ENCODE data around the gene CAMK2N1. TPM values are rescaled to one million over a fixed set of nuclear protein-coding genes. Genes with fewer than 3 reads are reported as not detected.
A peak's percentile ranks its signal among the peaks of the same experiment; 100 is the strongest.

CAMK2N1 gene
- total and polyA plus RNA-seq, 2 of the 13 experiments (the other 11 are each of a cell fraction or from before 2014, with no cell fraction given), result 38.0 to 38.6 TPM

DNA sequence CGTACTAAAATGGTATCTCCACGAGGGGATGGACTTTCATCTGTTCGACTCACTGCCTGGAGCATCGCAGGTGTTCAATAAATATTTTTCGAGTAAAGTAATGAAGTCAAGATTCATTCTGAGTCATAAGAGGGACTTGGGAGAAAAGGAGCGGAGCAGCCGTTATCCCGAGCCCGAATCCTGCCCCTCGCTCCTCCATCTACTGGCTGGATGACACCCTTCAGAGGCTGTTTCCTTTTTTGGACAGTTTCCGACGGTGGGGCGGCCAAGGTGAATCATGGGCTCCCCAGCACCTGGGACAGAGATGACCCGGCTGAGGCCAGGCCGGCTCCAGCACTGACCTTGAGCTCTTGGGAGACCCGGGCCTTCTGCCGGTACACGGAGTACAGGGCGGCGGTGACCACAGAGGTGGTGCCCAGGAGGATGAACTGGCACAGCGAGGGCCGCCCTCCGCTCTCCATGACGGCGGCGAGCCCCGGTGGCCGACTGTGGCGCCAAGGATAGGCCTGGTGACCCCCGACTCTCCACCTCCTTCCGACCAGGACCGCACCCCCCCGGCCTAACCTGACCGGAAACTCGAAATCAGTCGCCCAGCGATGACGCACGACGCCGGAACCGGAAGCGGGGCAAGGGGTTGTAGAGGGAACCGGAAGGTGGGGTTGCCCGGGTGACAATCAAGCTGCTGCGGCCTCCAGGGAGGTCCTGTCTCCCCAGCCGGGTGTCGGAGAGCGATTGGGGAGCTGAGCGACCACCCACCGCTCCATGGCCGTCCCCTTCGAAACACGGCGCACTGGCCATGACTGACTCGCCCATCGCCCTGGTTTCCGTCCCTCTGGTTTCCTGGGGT, 21.8 kb upstream of the CAMK2N1 start, which contains the start of gene MUL1 (continued):
- TF ChIP-seq ZNF484 (CRISPR knock-in tag; IDR thresholded peaks at IDR 0.05; ENCODE audit: borderline replicate concordance, low read depth) (no peak), HNRNPK (IDR thresholded peaks at IDR 0.05; ENCODE audit: low read depth, low read length, poor library complexity, severe bottlenecking) (no peak), SP2 (CRISPR knock-in tag; IDR thresholded peaks at IDR 0.05) (peak; percentile 65), ZNF326 (CRISPR knock-in tag; IDR thresholded peaks at IDR 0.05; ENCODE audit: borderline replicate concordance) (no peak; the same call in 1 of the 2 replicates), NR2C2 (CRISPR knock-in tag; IDR thresholded peaks at IDR 0.05; ENCODE audit: borderline replicate concordance) (peak; percentile 97), ZNF547 (CRISPR knock-in tag; IDR thresholded peaks at IDR 0.05) (peak; percentile 57), KLF12 (CRISPR knock-in tag; IDR thresholded peaks at IDR 0.05; ENCODE audit: borderline replicate concordance) (0 out of 2 replicates have a peak, but pooled peaks have one; percentile 44), GATAD2A (CRISPR knock-in tag; IDR thresholded peaks at IDR 0.05) (peak; percentile 49), SMAD3 (CRISPR knock-in tag; IDR thresholded peaks at IDR 0.05) (peak; percentile 20; the same call in 1 of the 2 replicates)
- TF ChIP-seq, protein P1, sequence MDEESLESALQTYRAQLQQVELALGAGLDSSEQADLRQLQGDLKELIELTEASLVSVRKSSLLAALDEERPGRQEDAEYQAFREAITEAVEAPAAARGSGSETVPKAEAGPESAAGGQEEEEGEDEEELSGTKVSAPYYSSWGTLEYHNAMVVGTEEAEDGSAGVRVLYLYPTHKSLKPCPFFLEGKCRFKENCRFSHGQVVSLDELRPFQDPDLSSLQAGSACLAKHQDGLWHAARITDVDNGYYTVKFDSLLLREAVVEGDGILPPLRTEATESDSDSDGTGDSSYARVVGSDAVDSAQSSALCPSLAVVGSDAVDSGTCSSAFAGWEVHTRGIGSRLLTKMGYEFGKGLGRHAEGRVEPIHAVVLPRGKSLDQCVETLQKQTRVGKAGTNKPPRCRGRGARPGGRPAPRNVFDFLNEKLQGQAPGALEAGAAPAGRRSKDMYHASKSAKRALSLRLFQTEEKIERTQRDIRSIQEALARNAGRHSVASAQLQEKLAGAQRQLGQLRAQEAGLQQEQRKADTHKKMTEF (CRISPR knock-in tag; IDR thresholded peaks at IDR 0.05), result peak; percentile 82; the same call in 1 of the 2 replicates
- TF ChIP-seq, protein P2, sequence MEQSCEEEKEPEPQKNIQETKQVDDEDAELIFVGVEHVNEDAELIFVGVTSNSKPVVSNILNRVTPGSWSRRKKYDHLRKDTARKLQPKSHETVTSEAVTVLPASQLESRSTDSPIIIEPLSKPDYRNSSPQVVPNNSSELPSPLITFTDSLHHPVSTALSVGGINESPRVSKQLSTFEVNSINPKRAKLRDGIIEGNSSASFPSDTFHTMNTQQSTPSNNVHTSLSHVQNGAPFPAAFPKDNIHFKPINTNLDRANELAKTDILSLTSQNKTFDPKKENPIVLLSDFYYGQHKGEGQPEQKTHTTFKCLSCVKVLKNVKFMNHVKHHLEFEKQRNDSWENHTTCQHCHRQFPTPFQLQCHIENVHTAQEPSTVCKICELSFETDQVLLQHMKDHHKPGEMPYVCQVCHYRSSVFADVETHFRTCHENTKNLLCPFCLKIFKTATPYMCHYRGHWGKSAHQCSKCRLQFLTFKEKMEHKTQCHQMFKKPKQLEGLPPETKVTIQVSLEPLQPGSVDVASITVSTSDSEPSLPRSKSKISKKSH (CRISPR knock-in tag; IDR thresholded peaks at IDR 0.05; ENCODE audit: borderline replicate concordance), result peak; percentile 90
- TF ChIP-seq, protein P3, sequence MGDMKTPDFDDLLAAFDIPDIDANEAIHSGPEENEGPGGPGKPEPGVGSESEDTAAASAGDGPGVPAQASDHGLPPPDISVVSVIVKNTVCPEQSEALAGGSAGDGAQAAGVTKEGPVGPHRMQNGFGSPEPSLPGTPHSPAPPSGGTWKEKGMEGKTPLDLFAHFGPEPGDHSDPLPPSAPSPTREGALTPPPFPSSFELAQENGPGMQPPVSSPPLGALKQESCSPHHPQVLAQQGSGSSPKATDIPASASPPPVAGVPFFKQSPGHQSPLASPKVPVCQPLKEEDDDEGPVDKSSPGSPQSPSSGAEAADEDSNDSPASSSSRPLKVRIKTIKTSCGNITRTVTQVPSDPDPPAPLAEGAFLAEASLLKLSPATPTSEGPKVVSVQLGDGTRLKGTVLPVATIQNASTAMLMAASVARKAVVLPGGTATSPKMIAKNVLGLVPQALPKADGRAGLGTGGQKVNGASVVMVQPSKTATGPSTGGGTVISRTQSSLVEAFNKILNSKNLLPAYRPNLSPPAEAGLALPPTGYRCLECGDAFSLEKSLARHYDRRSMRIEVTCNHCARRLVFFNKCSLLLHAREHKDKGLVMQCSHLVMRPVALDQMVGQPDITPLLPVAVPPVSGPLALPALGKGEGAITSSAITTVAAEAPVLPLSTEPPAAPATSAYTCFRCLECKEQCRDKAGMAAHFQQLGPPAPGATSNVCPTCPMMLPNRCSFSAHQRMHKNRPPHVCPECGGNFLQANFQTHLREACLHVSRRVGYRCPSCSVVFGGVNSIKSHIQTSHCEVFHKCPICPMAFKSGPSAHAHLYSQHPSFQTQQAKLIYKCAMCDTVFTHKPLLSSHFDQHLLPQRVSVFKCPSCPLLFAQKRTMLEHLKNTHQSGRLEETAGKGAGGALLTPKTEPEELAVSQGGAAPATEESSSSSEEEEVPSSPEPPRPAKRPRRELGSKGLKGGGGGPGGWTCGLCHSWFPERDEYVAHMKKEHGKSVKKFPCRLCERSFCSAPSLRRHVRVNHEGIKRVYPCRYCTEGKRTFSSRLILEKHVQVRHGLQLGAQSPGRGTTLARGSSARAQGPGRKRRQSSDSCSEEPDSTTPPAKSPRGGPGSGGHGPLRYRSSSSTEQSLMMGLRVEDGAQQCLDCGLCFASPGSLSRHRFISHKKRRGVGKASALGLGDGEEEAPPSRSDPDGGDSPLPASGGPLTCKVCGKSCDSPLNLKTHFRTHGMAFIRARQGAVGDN (CRISPR knock-in tag; IDR thresholded peaks at IDR 0.05), result peak; percentile 86
- TF ChIP-seq, protein P4, sequence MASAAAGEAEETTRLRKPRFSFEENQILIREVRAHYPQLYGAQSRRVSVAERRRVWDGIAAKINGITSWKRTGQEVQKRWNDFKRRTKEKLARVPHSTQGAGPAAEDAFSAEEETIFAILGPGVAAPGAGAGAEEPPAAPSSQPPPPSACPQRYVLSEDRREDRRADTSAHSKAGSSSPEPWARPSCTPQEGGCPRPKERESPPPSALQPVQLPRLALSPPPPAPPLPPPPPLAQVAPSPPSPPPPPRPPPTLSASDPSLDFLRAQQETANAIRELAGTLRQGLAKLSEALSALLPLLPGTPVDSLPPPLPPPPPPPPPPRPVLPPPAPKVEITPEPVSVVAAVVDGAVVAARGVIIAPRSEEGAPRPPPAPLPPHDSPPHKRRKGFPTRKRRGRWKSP (CRISPR knock-in tag; IDR thresholded peaks at IDR 0.05), result 0 out of 2 replicates have a peak, but pooled peaks have one; percentile 71
- TF ChIP-seq, protein P5, sequence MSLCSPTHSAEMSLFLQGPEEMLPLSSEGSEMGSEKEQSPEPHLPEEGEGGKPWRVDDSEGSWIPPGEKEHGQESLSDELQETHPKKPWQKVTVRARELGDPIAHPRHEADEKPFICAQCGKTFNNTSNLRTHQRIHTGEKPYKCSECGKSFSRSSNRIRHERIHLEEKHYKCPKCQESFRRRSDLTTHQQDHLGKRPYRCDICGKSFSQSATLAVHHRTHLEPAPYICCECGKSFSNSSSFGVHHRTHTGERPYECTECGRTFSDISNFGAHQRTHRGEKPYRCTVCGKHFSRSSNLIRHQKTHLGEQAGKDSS (CRISPR knock-in tag; IDR thresholded peaks at IDR 0.05; ENCODE audit: borderline replicate concordance, low read depth), result peak; percentile 88
- TF ChIP-seq, protein P6, sequence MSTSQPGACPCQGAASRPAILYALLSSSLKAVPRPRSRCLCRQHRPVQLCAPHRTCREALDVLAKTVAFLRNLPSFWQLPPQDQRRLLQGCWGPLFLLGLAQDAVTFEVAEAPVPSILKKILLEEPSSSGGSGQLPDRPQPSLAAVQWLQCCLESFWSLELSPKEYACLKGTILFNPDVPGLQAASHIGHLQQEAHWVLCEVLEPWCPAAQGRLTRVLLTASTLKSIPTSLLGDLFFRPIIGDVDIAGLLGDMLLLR (CRISPR knock-in tag; IDR thresholded peaks at IDR 0.05), result peak; percentile 46; the same call in 1 of the 2 replicates
- TF ChIP-seq, protein P7, sequence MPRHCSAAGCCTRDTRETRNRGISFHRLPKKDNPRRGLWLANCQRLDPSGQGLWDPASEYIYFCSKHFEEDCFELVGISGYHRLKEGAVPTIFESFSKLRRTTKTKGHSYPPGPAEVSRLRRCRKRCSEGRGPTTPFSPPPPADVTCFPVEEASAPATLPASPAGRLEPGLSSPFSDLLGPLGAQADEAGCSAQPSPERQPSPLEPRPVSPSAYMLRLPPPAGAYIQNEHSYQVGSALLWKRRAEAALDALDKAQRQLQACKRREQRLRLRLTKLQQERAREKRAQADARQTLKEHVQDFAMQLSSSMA (CRISPR knock-in tag; IDR thresholded peaks at IDR 0.05), result peak; percentile 92; the same call in 1 of the 2 replicates
